Type B pancreatic cell (in vitro differentiated cells): ENCODE measurements around the gene EMILIN2. TPM values are rescaled to one million over a fixed set of nuclear protein-coding genes. Genes with fewer than 3 reads are reported as not detected.

Experiments
- DNase-seq: peaks from one replicate; pipeline ENCODE4 v3.0.0; 2021; ENCODE audit warnings: mixed read lengths; ENCODE audit not compliant: unreplicated experiment; ENCODE audit errors: extremely low spot score
- H3K27ac Mint-ChIP-seq: 2 replicates; pipeline ENCODE4 v1.8.0; 2021; ENCODE audit warnings: mild to moderate bottlenecking, mixed read lengths
- H3K27me3 Mint-ChIP-seq: 2 replicates; pipeline ENCODE4 v1.8.0; 2021; ENCODE audit warnings: mixed read lengths
- H3K36me3 Mint-ChIP-seq: 2 replicates; pipeline ENCODE4 v1.8.0; 2021; ENCODE audit warnings: mixed read lengths
- H3K4me1 Mint-ChIP-seq: one replicate; pipeline ENCODE4 v1.8.0; 2021; ENCODE audit warnings: mixed read lengths; ENCODE audit not compliant: unreplicated experiment
- H3K4me3 Mint-ChIP-seq: 2 replicates; pipeline ENCODE4 v1.8.0; 2021; ENCODE audit warnings: mild to moderate bottlenecking, mixed read lengths
- H3K9me3 Mint-ChIP-seq: 2 replicates; pipeline ENCODE4 v1.8.0; 2021; ENCODE audit warnings: mixed read lengths
- CTCF ChIP-seq: fragments of 200-600 bp; sonication (generic); conservative IDR thresholded peaks from 2 replicates; pipeline ENCODE4 v1.5.0; 2021; ENCODE audit warnings: antibody characterized with exemption, mild to moderate bottlenecking
- total RNA-seq: library from RNA; stranded (reverse); gene quantifications from 2 replicates; pipeline ENCODE4 v1.2.1, GENCODE V29; 2021; ENCODE audit warnings: low replicate concordance

The EMILIN2 gene
- total RNA-seq, 1 donor from 2014 or later: 9.4 TPM

- DNase-seq: no peak
- Mint-ChIP-seq H3K27me3 (peaks cover 5% of the 10 kb centered on the region), H3K27ac (no peak overlapping the region), H3K4me3 (no peak overlapping the region), H3K36me3 (no peaks in the 10 kb centered on the region), H3K9me3 (no peaks in the 10 kb centered on the region), H3K4me1 (no peaks in the 10 kb centered on the region)
- no peak for TF ChIP-seq CTCF
Measured at GRCh38 chr18:2869207-2869606, 22.4 kb downstream of the EMILIN2 start.

GRCh38 chr18:2871111-2871720, 24.4 kb downstream of the EMILIN2 start:
- DNase-seq: no peak
- Mint-ChIP-seq H3K27ac (no peak overlapping the region), H3K4me1 (peaks cover 11% of the 10 kb centered on the region), H3K27me3 (peaks cover 7% of the 10 kb centered on the region), H3K4me3 (no peak overlapping the region), H3K36me3 (no peaks in the 10 kb centered on the region), H3K9me3 (peaks cover 3% of the 10 kb centered on the region)
- TF ChIP-seq CTCF: no peak

GRCh38 chr18:2872095-2872494, 25.3 kb downstream of the EMILIN2 start:
- DNase-seq: no peak
- Mint-ChIP-seq H3K27ac (no peak overlapping the region), H3K4me3 (no peak overlapping the region), H3K27me3 (peaks cover 3% of the 10 kb centered on the region), H3K9me3 (peaks cover 3% of the 10 kb centered on the region), H3K36me3 (no peaks in the 10 kb centered on the region), H3K4me1 (peaks cover 16% of the 10 kb centered on the region)
- no peak for TF ChIP-seq CTCF

GRCh38 chr18:2874765-2875164, 28.0 kb downstream of the EMILIN2 start:
- Mint-ChIP-seq H3K4me1 (peaks cover 21% of the 10 kb centered on the region), H3K4me3 (no peak overlapping the region), H3K36me3 (no peaks in the 10 kb centered on the region), H3K27ac (peak overlapping the region; percentile 85), H3K9me3 (peaks cover 3% of the 10 kb centered on the region), H3K27me3 (peaks cover 9% of the 10 kb centered on the region)
- TF ChIP-seq CTCF: no peak
- peak; percentile 8 for DNase-seq

- Mint-ChIP-seq H3K4me3 (no peak overlapping the region), H3K27me3 (peaks cover 12% of the 10 kb centered on the region), H3K4me1 (peaks cover 28% of the 10 kb centered on the region), H3K9me3 (peaks cover 3% of the 10 kb centered on the region), H3K27ac (no peak overlapping the region), H3K36me3 (no peaks in the 10 kb centered on the region)
- TF ChIP-seq CTCF: no peak
- no peak for DNase-seq
Measured at GRCh38 chr18:2878656-2879330, 32.0 kb downstream of the EMILIN2 start.
